OCI-LY1 (cell line): ENCODE measurements around the gene BHLHA15.

ENCODE experiments used
- CTCF ChIP-seq: fragments of 200-600 bp; sonication (generic), shearing (Covaris generic); IDR thresholded peaks from 2 replicates; pipeline ENCODE4 v1.5.1; 2017; ENCODE audit warnings: mild to moderate bottlenecking, antibody characterized with exemption, low read length, moderate library complexity, mixed read lengths
- EZH2 ChIP-seq: fragments of 200-600 bp; sonication (generic), shearing (Covaris generic); IDR thresholded peaks from 2 replicates; pipeline ENCODE4 v1.8.0; 2017; ENCODE audit warnings: borderline replicate concordance, mixed run types, mild to moderate bottlenecking, antibody characterized with exemption, low read length, moderate library complexity, mixed read lengths

- TF ChIP-seq CTCF (no peak), EZH2 (no peak)
Observed at GRCh38 chr7:98217623-98218582, 6.7 kb downstream of the BHLHA15 start.
